Measurements from ENCODE around the gene RELT. TPM values are rescaled to one million over a fixed set of nuclear protein-coding genes. Genes with fewer than 3 reads are reported as not detected.
A peak's percentile ranks its signal among the peaks of the same experiment; 100 is the strongest.

RELT gene
- total and polyA plus RNA-seq, 2 of the 13 experiments (the other 11 are each of a cell fraction or from before 2014, with no cell fraction given), result 2.5 to 4.7 TPM

- TF ChIP-seq RERE (CRISPR knock-in tag; IDR thresholded peaks at IDR 0.05; ENCODE audit: low read depth), result no peak
- TF ChIP-seq KLF12 (CRISPR knock-in tag; IDR thresholded peaks at IDR 0.05; ENCODE audit: borderline replicate concordance), result no peak
- 0 out of 2 replicates have a peak, but pooled peaks have one; percentile 38 for TF ChIP-seq HOXA5 (CRISPR knock-in tag; IDR thresholded peaks at IDR 0.05)
- no peak for TF ChIP-seq TP53 (CRISPR knock-in tag; conservative IDR thresholded peaks at IDR 0.05)
- TF ChIP-seq CREM (IDR thresholded peaks at IDR 0.05), result peak; percentile 62; the same call in 1 of the 2 replicates
- TF ChIP-seq CREM (CRISPR knock-in tag; IDR thresholded peaks at IDR 0.05), result no peak
- no peak for TF ChIP-seq ZNF766 (CRISPR knock-in tag; IDR thresholded peaks at IDR 0.05; ENCODE audit: borderline replicate concordance)
- no peak for TF ChIP-seq YEATS2 (CRISPR knock-in tag; IDR thresholded peaks at IDR 0.05; ENCODE audit: borderline replicate concordance)
- no peak for TF ChIP-seq CBX2 (IDR thresholded peaks at IDR 0.05; ENCODE audit: low read depth, low read length)
- TF ChIP-seq CBX2 (CRISPR knock-in tag; IDR thresholded peaks at IDR 0.05; ENCODE audit: low read depth), result no peak
- no peak for TF ChIP-seq FOXC1 (CRISPR knock-in tag; IDR thresholded peaks at IDR 0.05; ENCODE audit: borderline replicate concordance)
- peak; percentile 89; the same call in 2 of the 3 replicates for TF ChIP-seq MXI1 (IDR thresholded peaks at IDR 0.05; ENCODE audit: borderline replicate concordance, low read depth, low read length)
- TF ChIP-seq ERF (CRISPR knock-in tag; IDR thresholded peaks at IDR 0.05), result 0 out of 2 replicates have a peak, but pooled peaks have one; percentile 56
- no peak for TF ChIP-seq DBP (CRISPR knock-in tag; IDR thresholded peaks at IDR 0.05; ENCODE audit: not compliant biosample characterization)
- no peak for TF ChIP-seq ZFP1 (CRISPR knock-in tag; IDR thresholded peaks at IDR 0.05)
- TF ChIP-seq ZNF230 (CRISPR knock-in tag; IDR thresholded peaks at IDR 0.05), result 0 out of 2 replicates have a peak, but pooled peaks have one; percentile 17
- no peak for TF ChIP-seq ZNF672 (CRISPR knock-in tag; IDR thresholded peaks at IDR 0.05)
- no peak for TF ChIP-seq ZC3H13 (CRISPR knock-in tag; IDR thresholded peaks at IDR 0.05)
- TF ChIP-seq CBFB (CRISPR knock-in tag; IDR thresholded peaks at IDR 0.05), result no peak
- no peak for TF ChIP-seq XRCC5 (optimal IDR thresholded peaks at IDR 0.05; ENCODE audit: low read length)
- no peak for TF ChIP-seq CCDC6 (CRISPR knock-in tag; IDR thresholded peaks at IDR 0.05)
- TF ChIP-seq JARID2 (CRISPR knock-in tag; IDR thresholded peaks at IDR 0.05; ENCODE audit: insufficient replicate concordance), result no peak
- TF ChIP-seq ZNF280B (CRISPR knock-in tag; IDR thresholded peaks at IDR 0.05; ENCODE audit: borderline replicate concordance), result no peak
- TF ChIP-seq SAP130 (CRISPR knock-in tag; IDR thresholded peaks at IDR 0.05; ENCODE audit: low read depth), result peak; percentile 78
- no peak for TF ChIP-seq ZNF564 (CRISPR knock-in tag; IDR thresholded peaks at IDR 0.05)
These were observed 44.9 kb upstream of the RELT start (continued) for GRCh38 chr11:73331138-73331916.
